RWPE2 (cell line): Measurements from ENCODE around the gene PLCH1.

ENCODE experiments used
- ATAC-seq: fragments of 200-7000 bp; cut with Tn5 transposase; 3 replicates; pipeline ENCODE4 v1.9.1; 2021; ENCODE audit warnings: low read depth
- DNase-seq: peaks from one replicate; pipeline ENCODE4 v3.0.0-alpha.2; 2020; ENCODE audit warnings: low spot score
- H3K27ac ChIP-seq: fragments of 450-650 bp; 2 replicates; pipeline ENCODE4 v1.5.1; 2017; ENCODE audit warnings: mild to moderate bottlenecking; ENCODE audit not compliant: poor library complexity, severe bottlenecking
- H3K27me3 ChIP-seq: fragments of 250-450 bp; sonication (Bioruptor Pico); 2 replicates; pipeline ENCODE4 v1.5.1; 2021; ENCODE audit warnings: mild to moderate bottlenecking, moderate library complexity; ENCODE audit not compliant: insufficient read depth, poor library complexity, severe bottlenecking
- H3K36me3 ChIP-seq: fragments of 250-450 bp; sonication (Bioruptor Pico); 2 replicates; pipeline ENCODE4 v1.5.1; 2020; ENCODE audit warnings: low read depth, mild to moderate bottlenecking, moderate library complexity
- H3K4me1 ChIP-seq: fragments of 250-450 bp; sonication (Bioruptor Pico); 2 replicates; pipeline ENCODE4 v1.5.1; 2021; ENCODE audit warnings: mild to moderate bottlenecking, moderate library complexity; ENCODE audit not compliant: insufficient read depth, poor library complexity, severe bottlenecking
- H3K4me3 ChIP-seq: fragments of 250-450 bp; sonication (Bioruptor Pico); 2 replicates; pipeline ENCODE4 v1.5.1; 2021; ENCODE audit warnings: mild to moderate bottlenecking, moderate library complexity; ENCODE audit not compliant: severe bottlenecking
- H3K9me3 ChIP-seq: fragments of 250-450 bp; sonication (Bioruptor Pico); 2 replicates; pipeline ENCODE4 v1.5.1; 2021; ENCODE audit warnings: mild to moderate bottlenecking, moderate library complexity; ENCODE audit not compliant: severe bottlenecking
- TF ChIP-seq, protein P1 (sequence below): fragments of 450-650 bp; IDR thresholded peaks from one replicate; pipeline ENCODE4 v1.5.1; 2017; ENCODE audit warnings: mild to moderate bottlenecking, moderate library complexity; ENCODE audit not compliant: poor library complexity, severe bottlenecking

PLCH1 gene

GRCh38 chr3:155416500-155417118 is 328.3 kb downstream of the PLCH1 start:
- peaks cover 13% of the 10 kb centered on the region for H3K4me1 ChIP-seq
- peak; percentile 57 for DNase-seq
- H3K27me3 ChIP-seq: no peaks in the 10 kb centered on the region
- no peaks in the 10 kb centered on the region for H3K9me3 ChIP-seq
- TF ChIP-seq, protein P1, sequence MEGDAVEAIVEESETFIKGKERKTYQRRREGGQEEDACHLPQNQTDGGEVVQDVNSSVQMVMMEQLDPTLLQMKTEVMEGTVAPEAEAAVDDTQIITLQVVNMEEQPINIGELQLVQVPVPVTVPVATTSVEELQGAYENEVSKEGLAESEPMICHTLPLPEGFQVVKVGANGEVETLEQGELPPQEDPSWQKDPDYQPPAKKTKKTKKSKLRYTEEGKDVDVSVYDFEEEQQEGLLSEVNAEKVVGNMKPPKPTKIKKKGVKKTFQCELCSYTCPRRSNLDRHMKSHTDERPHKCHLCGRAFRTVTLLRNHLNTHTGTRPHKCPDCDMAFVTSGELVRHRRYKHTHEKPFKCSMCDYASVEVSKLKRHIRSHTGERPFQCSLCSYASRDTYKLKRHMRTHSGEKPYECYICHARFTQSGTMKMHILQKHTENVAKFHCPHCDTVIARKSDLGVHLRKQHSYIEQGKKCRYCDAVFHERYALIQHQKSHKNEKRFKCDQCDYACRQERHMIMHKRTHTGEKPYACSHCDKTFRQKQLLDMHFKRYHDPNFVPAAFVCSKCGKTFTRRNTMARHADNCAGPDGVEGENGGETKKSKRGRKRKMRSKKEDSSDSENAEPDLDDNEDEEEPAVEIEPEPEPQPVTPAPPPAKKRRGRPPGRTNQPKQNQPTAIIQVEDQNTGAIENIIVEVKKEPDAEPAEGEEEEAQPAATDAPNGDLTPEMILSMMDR: no peak
- H3K4me3 ChIP-seq: no peak overlapping the region
- H3K27ac ChIP-seq: peak overlapping the region; percentile 62
- peak; percentile 93 for ATAC-seq
- H3K36me3 ChIP-seq: no peaks in the 10 kb centered on the region

DNA sequence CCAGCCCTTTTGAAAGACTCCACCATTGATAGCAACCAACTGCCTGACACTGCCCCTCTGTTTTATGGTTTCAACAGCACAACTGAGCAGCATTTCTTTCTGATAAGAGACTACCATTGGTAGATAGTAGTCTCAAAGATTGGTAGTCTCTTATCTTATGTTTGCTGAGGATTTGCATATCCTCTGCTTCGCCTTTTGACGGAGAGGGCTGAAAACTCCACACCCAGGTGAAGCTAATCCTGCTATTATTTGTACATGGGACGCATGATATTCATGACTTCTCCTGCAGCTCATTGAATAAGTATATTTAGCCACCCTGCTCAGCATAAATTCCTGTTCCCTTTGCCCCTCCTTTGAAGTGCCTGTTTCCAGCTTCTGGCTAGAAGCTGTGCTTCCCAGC is 332.0 kb downstream of the PLCH1 start:
- peaks cover 13% of the 10 kb centered on the region for H3K4me1 ChIP-seq
- DNase-seq (no peak), ATAC-seq (no peak)
- no peaks in the 10 kb centered on the region for H3K9me3 ChIP-seq
- no peaks in the 10 kb centered on the region for H3K36me3 ChIP-seq
- H3K27ac ChIP-seq: no peak overlapping the region
- no peaks in the 10 kb centered on the region for H3K27me3 ChIP-seq
- TF ChIP-seq, protein P1: no peak
- no peak overlapping the region for H3K4me3 ChIP-seq

GRCh38 chr3:155411500-155412223 is 333.2 kb downstream of the PLCH1 start:
- Histone ChIP-seq H3K36me3 (no peaks in the 10 kb centered on the region), H3K4me1 (peaks cover 13% of the 10 kb centered on the region), H3K27me3 (no peaks in the 10 kb centered on the region), H3K9me3 (no peaks in the 10 kb centered on the region), H3K4me3 (no peak overlapping the region), H3K27ac (no peak overlapping the region)
- DNase-seq (no peak), ATAC-seq (no peak)
- TF ChIP-seq, protein P1: no peak

GRCh38 chr3:155409336-155409735 is 335.5 kb downstream of the PLCH1 start:
- TF ChIP-seq, protein P1: no peak
- Histone ChIP-seq H3K4me1 (peaks cover 8% of the 10 kb centered on the region), H3K27me3 (no peaks in the 10 kb centered on the region), H3K4me3 (no peak overlapping the region), H3K36me3 (no peaks in the 10 kb centered on the region), H3K9me3 (no peaks in the 10 kb centered on the region), H3K27ac (no peak overlapping the region)
- no peak for ATAC-seq
- DNase-seq: no peak

GRCh38 chr3:155407971-155408370 is 336.9 kb downstream of the PLCH1 start:
- ATAC-seq (no peak), DNase-seq (no peak)
- H3K27me3 ChIP-seq: no peaks in the 10 kb centered on the region
- H3K36me3 ChIP-seq: no peaks in the 10 kb centered on the region
- TF ChIP-seq, protein P1: no peak
- no peaks in the 10 kb centered on the region for H3K9me3 ChIP-seq
- H3K4me3 ChIP-seq: no peak overlapping the region
- no peak overlapping the region for H3K27ac ChIP-seq
- H3K4me1 ChIP-seq: peaks cover 8% of the 10 kb centered on the region
